Erythroblast (primary cell): ENCODE data around the gene DIP2B.
A peak's percentile ranks its signal among the peaks of the same experiment; 100 is the strongest.
"Not testable (repeated sequence)": the region's sequence is repeated elsewhere in the genome, so short reads cannot be mapped to it uniquely, and the experiment has no call there.

Source experiments
- DNase-seq, 2 experiments: peaks; one replicate each; lab custom pipeline; 2025; lab: John Stamatoyannopoulos, UW
- GATA1 ChIP-seq: IDR thresholded peaks from 2 replicates; pipeline ENCODE4 v1.6.1; 2011; ENCODE audit warnings: low read depth, mild to moderate bottlenecking, control low read depth, low read length, moderate library complexity
- POLR2A ChIP-seq: IDR thresholded peaks from 2 replicates; pipeline ENCODE4 v1.6.1; 2011; ENCODE audit warnings: mild to moderate bottlenecking, low read length

DIP2B gene

DNA sequence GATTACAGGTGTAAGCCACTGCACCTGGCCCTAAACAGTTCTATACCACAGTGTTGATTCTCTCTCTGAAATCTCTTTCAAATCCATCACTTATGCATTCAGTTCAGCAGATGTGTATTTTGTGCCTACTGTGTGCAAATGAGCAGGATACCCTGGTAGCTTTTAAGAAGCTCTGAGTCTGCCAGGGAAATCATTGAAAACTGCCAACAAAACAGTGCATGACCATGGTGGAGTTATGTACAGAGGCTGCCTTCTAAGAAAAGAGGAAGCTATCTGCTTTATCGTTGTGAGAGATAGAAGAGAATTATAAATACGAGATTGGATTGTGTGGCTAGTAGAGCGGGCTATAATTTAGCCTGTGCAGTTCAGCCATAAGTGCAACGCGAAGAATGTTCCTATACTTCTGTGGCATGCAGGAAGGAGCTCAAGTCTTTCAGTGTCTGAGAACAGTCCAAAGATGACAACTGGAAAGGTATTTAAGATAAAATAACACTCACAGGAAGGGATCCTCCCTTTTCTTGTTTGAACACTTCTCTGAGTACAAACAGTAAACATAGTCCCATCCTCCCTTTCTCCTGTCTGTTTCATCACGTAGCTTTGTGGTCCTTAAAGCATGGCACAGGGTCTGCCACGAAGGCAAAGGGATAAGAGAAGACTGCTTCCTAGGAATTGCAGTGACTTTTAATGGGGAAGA, 4.3 kb downstream of the DIP2B start:
- no peak for DNase-seq
- TF ChIP-seq POLR2A (no peak), GATA1 (no peak)

GRCh38 chr12:50514526-50515276, 9.9 kb downstream of the DIP2B start:
- TF ChIP-seq POLR2A (no peak), GATA1 (no peak)
- DNase-seq: no peak

GRCh38 chr12:50515587-50515986, 10.8 kb downstream of the DIP2B start:
- no peak for TF ChIP-seq POLR2A
- no peak for TF ChIP-seq GATA1
- DNase-seq: peak; percentile 11 to 51

DNA sequence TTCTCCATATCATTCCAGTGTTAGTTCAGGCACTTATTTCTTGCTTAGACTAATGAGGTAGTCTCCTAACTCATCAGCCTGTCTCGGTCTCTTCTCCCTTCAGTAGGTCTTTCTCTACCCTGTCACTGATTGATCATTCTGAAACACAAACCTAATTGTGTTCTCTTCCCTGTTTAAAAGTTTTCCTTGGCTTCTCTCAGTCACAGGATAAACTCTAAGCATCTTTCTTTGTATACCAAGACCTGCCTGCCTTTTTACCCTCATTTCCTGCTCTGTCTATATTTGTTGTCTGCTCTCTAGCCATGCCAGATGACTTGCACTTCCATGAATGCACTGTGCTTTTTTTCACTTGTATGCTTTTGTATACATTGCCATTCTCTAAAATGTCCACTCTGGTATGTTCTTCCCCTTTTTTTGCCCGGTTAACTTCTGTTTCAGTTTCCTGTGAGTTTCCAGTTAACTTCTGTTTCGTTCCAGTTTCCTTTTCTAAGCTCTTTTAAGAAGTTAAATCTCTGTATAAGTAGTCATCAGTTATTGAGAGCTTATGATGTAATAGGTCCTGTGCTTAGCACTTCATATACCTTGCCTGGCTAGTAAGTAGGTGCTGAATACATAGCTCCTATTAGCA, 12.8 kb downstream of the DIP2B start:
- no peak for DNase-seq
- no peak for TF ChIP-seq POLR2A
- TF ChIP-seq GATA1: no peak

DNA sequence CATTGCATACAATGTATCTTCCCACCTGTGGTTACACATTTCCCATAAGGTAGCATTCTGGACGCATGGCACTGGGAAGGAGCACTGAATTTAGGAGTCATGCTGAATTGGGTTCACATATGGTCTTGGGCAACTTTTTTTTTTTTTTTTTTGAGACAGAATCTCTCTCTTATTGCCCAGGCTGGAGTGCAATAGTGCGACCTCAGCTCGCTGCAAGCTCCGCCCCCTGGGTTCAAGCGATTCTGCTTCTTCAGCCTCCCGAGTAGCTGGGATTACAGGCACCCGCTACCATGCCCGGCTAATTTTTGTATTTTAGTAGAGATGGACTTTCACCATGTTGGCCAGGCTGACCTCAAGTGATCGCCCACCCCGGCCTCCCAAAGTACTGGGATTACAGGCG, 13.3 kb downstream of the DIP2B start:
- TF ChIP-seq POLR2A: no peak
- no peak for TF ChIP-seq GATA1
- no peak for DNase-seq

DNA sequence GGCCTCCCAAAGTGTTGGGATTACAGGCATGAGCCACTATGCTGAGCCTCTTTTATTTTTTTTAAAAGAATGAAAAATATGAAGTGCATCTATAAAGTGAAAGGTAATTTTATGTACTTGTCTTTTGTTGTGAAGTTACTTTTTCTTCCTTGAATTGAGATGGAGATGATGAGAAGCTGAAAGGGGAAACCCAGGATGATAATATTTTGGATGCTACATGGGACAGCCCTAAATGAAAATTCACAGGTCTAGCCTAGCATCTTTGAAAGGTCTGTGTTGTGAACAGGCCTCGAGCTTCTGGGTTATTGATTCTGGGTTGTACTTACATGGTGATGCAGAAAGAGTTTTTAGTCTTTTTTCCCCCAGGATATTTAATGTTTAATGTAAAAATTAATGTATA, 14.6 kb downstream of the DIP2B start:
- DNase-seq: no peak
- TF ChIP-seq POLR2A: no peak
- TF ChIP-seq GATA1: no peak

GRCh38 chr12:50520416-50521207, 15.8 kb downstream of the DIP2B start:
- TF ChIP-seq GATA1: no peak
- no peak for TF ChIP-seq POLR2A
- no peak for DNase-seq

DNA sequence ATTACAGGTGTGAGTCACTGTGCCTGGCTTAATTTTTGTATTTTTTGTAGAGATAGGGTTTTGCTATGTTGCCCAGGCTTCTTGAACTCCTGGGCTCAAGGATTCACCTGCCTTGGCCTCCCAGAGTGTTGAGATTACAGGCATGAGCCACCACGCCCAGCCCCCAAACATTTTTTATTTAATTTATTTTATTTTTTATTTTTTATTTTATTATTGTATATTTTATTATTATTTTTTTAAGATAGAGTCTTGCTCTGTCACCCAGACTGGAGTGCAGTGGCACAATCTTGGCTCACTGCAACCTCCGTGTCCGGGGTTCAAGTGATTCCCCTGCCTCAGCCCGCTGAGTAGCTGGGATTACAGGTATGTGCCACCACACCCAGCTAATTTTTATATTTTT, 17.0 kb downstream of the DIP2B start:
- not testable (repeated sequence) for DNase-seq

DNA sequence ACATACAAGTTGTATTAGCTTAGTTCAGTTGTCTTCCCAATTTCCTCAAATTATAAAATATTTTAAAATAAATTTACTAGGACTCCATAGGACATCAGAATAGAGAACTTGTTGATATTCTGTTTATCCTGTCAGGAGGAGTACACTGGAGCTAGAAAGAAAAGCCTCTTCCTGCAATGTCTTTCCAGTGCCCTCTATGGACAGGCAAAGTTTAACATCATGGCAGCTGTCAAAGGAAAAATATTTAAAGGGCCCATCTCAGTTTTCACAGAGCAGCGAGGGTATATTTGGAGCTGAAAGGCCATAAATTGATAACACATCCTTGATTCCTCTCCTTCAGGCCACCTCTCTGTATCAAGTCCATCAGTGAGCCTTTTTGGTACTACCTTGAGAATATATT, 19.0 kb downstream of the DIP2B start:
- TF ChIP-seq GATA1 (no peak), POLR2A (no peak)
- no peak for DNase-seq

DNA sequence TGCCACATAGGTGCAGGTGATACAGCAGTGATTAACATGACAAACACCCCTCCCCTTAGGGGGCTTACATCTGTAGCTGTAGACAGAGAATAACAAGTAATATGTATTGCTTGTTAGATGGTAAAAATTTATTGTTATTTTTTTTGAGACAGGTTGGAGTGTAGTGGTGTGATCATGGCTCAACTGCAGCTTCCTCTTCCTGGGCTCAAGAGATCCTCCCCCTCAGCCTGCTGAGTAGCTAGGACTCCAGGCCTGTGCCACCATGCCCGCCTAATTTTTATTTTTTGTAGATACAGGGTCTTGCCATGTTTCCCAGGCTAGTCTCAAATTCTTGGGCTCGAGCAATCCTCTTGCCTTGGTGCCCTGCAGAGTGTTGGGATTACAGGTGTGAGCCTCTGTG, 19.8 kb downstream of the DIP2B start:
- no peak for DNase-seq
- TF ChIP-seq POLR2A: no peak
- TF ChIP-seq GATA1: no peak

DNA sequence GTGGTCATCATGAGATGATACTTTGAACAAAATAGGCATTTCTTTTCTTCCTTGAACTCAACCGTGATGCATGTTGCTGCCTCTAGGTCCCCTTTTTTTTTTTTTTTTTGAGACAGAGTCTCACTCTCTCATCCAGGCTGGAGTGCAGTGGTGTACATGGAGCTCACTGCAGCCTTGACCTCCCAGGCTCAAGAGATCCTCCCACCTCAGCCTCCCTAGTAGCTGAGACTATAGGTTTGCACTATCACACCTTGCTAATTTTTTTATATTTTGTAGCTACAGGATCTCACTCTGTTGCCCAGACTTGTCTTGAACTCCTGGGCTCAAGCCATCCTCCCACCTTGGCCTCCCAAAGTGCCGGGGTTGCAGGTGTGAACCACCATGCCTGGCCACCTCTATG, 20.6 kb downstream of the DIP2B start:
- no peak for TF ChIP-seq POLR2A
- no peak for TF ChIP-seq GATA1

GRCh38 chr12:50527359-50527726, 22.6 kb downstream of the DIP2B start:
- TF ChIP-seq GATA1 (no peak), POLR2A (no peak)
- no peak for DNase-seq

More for the DNA sequence above, 20.6 kb downstream of the DIP2B start:
- DNase-seq: no peak

GRCh38 chr12:50528800-50529199, 24.0 kb downstream of the DIP2B start:
- TF ChIP-seq GATA1: no peak
- TF ChIP-seq POLR2A: no peak
- no peak for DNase-seq

DNA sequence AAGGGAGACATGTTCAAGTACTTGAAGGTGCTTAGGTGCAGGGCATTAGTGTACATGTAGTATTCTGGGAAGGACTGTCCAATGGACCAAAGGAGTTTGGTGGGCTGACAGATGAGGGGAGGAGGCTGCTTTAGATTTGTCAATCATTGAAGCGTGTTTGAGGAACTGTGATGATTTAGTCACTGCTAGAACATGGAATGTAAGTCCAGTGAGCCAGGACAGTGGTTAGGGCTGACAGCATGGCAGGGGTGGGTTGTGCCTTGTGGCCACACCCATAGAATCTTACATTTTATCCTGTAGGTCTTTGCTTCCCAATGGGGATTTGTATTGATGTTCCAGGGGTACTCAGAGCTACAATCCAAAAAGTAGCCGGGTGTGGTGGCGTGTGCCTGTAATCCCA, 24.6 kb downstream of the DIP2B start:
- TF ChIP-seq POLR2A: no peak
- no peak for TF ChIP-seq GATA1
- no peak for DNase-seq
